NB4 (cell line): ENCODE results near the gene GTPBP2.

Experiments used
- DNase-seq: peaks from one replicate; pipeline ENCODE4 v3.0.0; 2010; ENCODE audit warnings: low read depth
- H3K4me3 ChIP-seq: one replicate; pipeline ENCODE4 v1.5.1; 2011; ENCODE audit warnings: mild to moderate bottlenecking, low read depth, low read length, moderate library complexity
- CTCF ChIP-seq: IDR thresholded peaks from one replicate; pipeline ENCODE4 v1.5.1; 2012; ENCODE audit warnings: low read depth, low read length
- MAX ChIP-seq: IDR thresholded peaks from 2 replicates; pipeline ENCODE4 v1.6.1; 2011; ENCODE audit warnings: low read depth, low read length
- MYC ChIP-seq: IDR thresholded peaks from 2 replicates; pipeline ENCODE4 v1.6.1; 2011; ENCODE audit warnings: low read depth, low read length
- POLR2A ChIP-seq: IDR thresholded peaks from 2 replicates; pipeline ENCODE4 v1.6.1; 2011; ENCODE audit warnings: mild to moderate bottlenecking; ENCODE audit not compliant: insufficient read length; ENCODE audit errors: extremely low read depth

GTPBP2 gene

DNA sequence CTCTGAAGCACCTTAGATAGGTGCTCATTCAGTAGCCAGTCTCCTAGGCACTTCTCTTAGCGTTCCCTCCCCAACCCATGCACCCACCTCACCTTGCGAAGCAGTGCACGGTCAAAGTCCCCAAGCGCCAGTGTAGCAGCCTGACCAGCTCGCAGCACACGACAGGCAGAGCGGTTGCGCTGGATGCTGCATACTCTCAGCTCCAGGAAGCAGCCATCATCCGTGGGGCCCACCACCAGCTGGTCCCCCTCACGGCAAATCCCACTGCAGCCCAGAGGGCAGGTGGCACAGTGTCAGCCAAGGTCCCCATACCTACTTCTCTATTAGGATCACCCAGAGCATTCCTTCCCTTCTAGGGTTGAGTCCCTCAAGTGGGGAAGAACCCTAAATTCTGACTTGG, 6.5 kb downstream of the GTPBP2 start:
- TF ChIP-seq POLR2A (no peak), CTCF (no peak), MYC (no peak), MAX (no peak)
- DNase-seq, result no peak
- no peak overlapping the region for H3K4me3 ChIP-seq

GRCh38 chr6:43621836-43622180, 7.3 kb downstream of the GTPBP2 start:
- DNase-seq, result no peak
- TF ChIP-seq POLR2A, result no peak
- TF ChIP-seq CTCF, result no peak
- no peak for TF ChIP-seq MAX
- no peak for TF ChIP-seq MYC
- no peak overlapping the region for H3K4me3 ChIP-seq

DNA sequence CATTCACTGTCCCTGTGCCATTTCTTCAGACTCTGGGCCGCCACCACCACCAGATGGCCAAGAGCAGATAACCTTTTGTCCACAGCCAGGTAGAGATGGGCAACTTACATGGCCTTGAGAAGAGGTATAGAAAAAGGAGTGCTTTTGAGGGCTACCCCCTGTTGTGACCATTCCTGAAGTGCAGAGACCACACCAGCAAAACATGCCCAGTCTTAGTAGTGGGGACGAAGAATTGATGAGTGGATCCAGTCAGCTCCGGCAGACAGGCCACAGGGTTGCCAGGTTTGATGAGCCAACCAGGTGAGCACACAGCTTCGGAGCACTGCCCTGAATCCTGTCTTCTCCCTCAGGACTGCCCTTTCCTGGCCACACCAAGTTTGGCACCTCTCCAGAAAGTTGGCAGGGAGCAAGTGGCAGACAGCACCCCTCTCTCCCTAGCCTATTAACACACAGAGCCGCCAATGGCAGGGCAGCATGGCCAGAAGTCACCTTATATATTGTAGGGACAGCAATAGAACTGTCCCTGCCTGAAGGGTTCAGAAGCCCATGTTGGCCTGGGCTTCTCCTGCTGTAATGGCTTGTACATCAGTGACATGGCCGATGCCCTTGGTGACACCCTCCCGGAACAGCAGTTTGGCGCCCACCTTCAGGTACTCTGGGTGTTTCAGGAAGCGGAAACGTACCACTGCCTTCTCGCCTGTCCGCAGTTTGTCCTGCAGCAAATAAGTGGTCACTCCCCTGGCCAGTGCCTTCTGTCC, 7.8 kb downstream of the GTPBP2 start:
- H3K4me3 ChIP-seq, result no peak overlapping the region
- no peak for TF ChIP-seq CTCF
- TF ChIP-seq POLR2A, result no peak
- no peak for TF ChIP-seq MYC
- TF ChIP-seq MAX, result no peak
- DNase-seq, result no peak

DNA sequence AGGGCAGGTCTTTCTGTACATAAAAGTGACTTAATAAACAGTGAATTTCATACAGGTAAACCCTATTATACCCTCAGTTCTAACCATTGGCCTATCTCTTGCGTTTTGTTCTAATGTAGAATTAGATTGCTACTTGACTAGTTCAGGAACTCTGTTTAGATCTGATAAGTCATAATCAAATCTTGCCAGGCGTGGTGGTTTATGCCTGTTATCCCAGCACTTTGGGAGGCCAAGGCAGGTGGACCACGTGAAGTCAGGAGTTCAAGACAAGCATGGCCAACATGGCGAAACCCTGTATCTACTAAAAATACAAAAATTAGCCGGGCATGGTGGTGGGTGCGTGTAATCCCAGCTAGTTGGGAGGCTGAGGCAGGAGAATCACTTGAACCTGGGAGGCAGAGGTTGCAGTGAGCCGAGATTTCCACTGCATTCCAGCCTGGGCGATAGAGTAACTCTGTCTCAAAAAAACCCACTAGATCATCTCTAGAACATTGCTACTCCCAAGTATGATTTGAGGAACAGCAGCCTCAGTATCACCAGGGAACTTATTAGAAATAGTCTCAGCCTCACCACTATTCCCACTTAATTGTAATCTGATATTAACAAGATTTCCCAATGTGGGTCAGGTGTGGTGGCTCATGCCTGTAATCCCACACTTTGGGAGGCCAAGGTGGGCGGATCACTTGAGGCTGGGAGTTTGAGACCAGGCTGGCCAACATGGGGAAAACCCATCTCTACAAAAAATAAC, 12.2 kb downstream of the GTPBP2 start:
- no peak overlapping the region for H3K4me3 ChIP-seq
- TF ChIP-seq MAX, result no peak
- no peak for TF ChIP-seq POLR2A
- no peak for TF ChIP-seq MYC
- TF ChIP-seq CTCF, result no peak
- DNase-seq, result no peak

- H3K4me3 ChIP-seq, result no peak overlapping the region
- TF ChIP-seq POLR2A (no peak), MYC (no peak), MAX (no peak), CTCF (no peak)
- DNase-seq, result no peak
These were observed 14.7 kb downstream of the GTPBP2 start for GRCh38 chr6:43614396-43614730.
